DOHH2 (cell line): ENCODE results near the gene CACNG7.

Experiments
- EZH2phosphoT487 ChIP-seq: fragments of 200-600 bp; sonication (generic); IDR thresholded peaks from 2 replicates; pipeline ENCODE4 v1.6.1; 2017; ENCODE audit warnings: borderline replicate concordance, mild to moderate bottlenecking, antibody characterized with exemption, low read length, moderate library complexity, mixed read lengths
- TF ChIP-seq, protein P1 (sequence below): fragments of 200-600 bp; sonication (generic); IDR thresholded peaks from one replicate; pipeline ENCODE4 v1.5.1; 2014; ENCODE audit warnings: antibody characterized with exemption, mild to moderate bottlenecking, low read depth, low read length; ENCODE audit not compliant: poor library complexity, severe bottlenecking

DNA sequence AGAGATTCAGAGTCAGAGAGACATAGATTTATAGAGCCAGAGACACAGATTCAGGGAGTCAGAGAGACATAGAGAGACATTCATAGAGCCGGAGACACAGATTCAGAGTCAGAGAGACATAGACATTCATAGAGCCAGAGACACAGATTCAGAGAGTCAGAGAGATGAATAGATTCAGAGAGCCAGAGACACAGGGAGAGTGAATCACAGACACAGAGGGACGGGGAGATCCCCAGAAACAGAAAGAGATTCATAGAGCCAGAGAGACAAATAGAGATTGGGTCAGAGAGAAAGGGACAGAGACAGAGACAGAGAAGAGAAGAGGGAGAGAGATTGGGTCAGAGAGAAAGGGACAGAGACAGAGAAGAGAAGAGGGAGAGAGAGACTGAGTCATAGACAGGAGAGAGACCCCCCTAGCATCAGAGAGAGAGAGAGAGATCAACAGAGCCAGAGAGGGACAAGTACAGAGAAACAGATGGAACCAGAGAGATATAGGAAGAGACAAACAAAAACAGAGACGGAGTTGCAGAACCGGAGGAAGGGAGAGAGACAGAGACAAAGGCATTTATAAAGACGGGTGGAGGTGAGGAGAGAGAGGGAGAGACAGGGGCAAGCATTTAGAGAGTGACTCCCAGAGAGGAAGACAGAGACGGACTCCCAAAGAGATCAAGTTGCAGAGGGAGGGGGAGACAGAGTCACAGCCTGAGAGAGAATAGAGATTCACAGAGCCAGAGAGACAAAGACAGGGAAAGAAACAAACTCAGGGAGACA lies 28.2 kb upstream of the CACNG7 start:
- TF ChIP-seq EZH2phosphoT487, result no peak
- TF ChIP-seq, protein P1, sequence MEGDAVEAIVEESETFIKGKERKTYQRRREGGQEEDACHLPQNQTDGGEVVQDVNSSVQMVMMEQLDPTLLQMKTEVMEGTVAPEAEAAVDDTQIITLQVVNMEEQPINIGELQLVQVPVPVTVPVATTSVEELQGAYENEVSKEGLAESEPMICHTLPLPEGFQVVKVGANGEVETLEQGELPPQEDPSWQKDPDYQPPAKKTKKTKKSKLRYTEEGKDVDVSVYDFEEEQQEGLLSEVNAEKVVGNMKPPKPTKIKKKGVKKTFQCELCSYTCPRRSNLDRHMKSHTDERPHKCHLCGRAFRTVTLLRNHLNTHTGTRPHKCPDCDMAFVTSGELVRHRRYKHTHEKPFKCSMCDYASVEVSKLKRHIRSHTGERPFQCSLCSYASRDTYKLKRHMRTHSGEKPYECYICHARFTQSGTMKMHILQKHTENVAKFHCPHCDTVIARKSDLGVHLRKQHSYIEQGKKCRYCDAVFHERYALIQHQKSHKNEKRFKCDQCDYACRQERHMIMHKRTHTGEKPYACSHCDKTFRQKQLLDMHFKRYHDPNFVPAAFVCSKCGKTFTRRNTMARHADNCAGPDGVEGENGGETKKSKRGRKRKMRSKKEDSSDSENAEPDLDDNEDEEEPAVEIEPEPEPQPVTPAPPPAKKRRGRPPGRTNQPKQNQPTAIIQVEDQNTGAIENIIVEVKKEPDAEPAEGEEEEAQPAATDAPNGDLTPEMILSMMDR, result no peak
